ENCODE data around the gene KLHL29. TPM values are rescaled to one million over a fixed set of nuclear protein-coding genes. Genes with fewer than 3 reads are reported as not detected.
"Not testable (repeated sequence)": the region's sequence is repeated elsewhere in the genome, so short reads cannot be mapped to it uniquely, and the experiment has no call there.

The KLHL29 gene
- total RNA-seq, 3 donors from 2014 or later (not counting 1 experiment from before 2014, with no cell fraction given) = 0.24 to 0.43 (median 0.33) TPM

- H3K36me3 Mint-ChIP-seq = peaks cover 31% of the 10 kb centered on the region
- Histone ChIP-seq H3K4me1 (ENCODE audit: control insufficient read depth, insufficient read depth, low read length) (no peaks in the 10 kb centered on the region), H3K27ac (ENCODE audit: low read length) (no peak overlapping the region), H3K4me3 (ENCODE audit: low read length) (no peak overlapping the region), H3K36me3 (ENCODE audit: control insufficient read depth, insufficient read depth, low read length) (peaks cover 22% of the 10 kb centered on the region), H3K27me3 (ENCODE audit: control insufficient read depth, insufficient read depth, low read length) (no peaks in the 10 kb centered on the region), H3K9me3 (ENCODE audit: control insufficient read depth, insufficient read depth, low read length) (peaks cover 11% of the 10 kb centered on the region)
- 100% methylated on average over 2 of the region's 2 CpGs for WGBS (ENCODE audit: insufficient coverage)
- intact Hi-C loops (cut with micrococcal nuclease) = no loop called here
- H3K27ac Mint-ChIP-seq = no peak overlapping the region
- no peak for DNase-seq
- H3K9me3 Mint-ChIP-seq = peaks cover 6 to 13% of the 10 kb centered on the region in 2 donors
- TF ChIP-seq CTCF (IDR thresholded peaks at IDR 0.05) = no peak
- no peak overlapping the region for H3K4me3 Mint-ChIP-seq
- H3K4me1 Mint-ChIP-seq = peaks cover 7 to 44% of the 10 kb centered on the region in 2 donors
- no peak for ATAC-seq
- no peaks in the 10 kb centered on the region for H3K27me3 Mint-ChIP-seq (ENCODE audit: low read depth in 2 of 2)
These were observed 336.5 kb downstream of the KLHL29 start for GRCh38 chr2:23721454-23721826.

DNA sequence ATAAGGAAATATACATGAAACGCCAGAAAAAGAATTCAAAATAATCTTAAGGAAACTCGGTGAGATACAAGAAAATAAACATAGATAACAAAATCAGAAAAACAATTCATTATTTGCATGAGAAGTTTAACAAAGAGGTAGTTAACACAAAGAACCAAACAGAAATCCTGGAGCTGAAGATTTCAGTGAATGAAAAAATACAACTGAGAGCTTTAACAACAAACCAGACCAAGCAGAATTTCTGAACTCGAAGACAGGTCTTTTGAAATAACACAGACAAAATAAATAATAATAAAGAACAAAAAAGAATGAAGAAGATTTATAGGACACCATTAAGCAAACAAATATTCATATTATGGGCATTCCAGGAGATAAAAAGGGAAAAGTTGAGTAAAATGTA, 337.3 kb downstream of the KLHL29 start:
- H3K36me3 ChIP-seq (ENCODE audit: control insufficient read depth, insufficient read depth, low read length) = peaks cover 22% of the 10 kb centered on the region
- peaks cover 11% of the 10 kb centered on the region for H3K9me3 ChIP-seq (ENCODE audit: control insufficient read depth, insufficient read depth, low read length)
- H3K27ac ChIP-seq (ENCODE audit: low read length) = no peak overlapping the region
- ATAC-seq (no peak), DNase-seq (no peak)
- H3K4me1 ChIP-seq (ENCODE audit: control insufficient read depth, insufficient read depth, low read length) = no peaks in the 10 kb centered on the region
- no peaks in the 10 kb centered on the region for H3K27me3 ChIP-seq (ENCODE audit: control insufficient read depth, insufficient read depth, low read length)
- Mint-ChIP-seq H3K27me3 (ENCODE audit: low read depth in 2 of 2) (no peaks in the 10 kb centered on the region), H3K4me1 (peaks cover 7 to 36% of the 10 kb centered on the region in 2 donors), H3K4me3 (no peak overlapping the region), H3K9me3 (peaks cover 6 to 13% of the 10 kb centered on the region in 2 donors), H3K27ac (peak overlapping the region in 1 of 2 donors; percentile 16), H3K36me3 (peaks cover 31% of the 10 kb centered on the region)
- H3K4me3 ChIP-seq (ENCODE audit: low read length) = no peak overlapping the region
- intact Hi-C loops (cut with micrococcal nuclease) = no loop called here
- no CpG with 5 or more reads among the region's 3 CpGs for WGBS (ENCODE audit: insufficient coverage)
- no peak for TF ChIP-seq CTCF (IDR thresholded peaks at IDR 0.05)

DNA sequence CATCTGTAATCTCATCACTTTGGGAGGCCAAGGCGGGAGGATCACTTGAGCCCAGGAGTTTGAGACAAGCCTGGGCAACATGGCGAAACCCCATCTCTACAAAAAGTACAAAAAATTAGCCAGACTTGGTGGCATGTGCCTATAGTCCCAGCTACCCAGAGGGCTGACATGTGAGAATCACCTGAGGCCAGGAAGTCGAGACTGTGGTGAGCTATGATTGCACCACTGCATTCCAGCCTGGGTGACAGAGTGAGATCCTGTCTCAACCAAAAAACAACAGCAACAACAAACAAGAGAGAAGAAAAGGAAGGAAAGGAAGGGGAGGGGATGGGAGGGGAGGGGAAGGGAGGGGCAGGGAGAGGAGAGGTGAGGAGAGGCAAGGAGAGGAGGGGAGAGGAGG, 338.1 kb downstream of the KLHL29 start:
- ATAC-seq, H3K27ac Mint-ChIP-seq: not testable (repeated sequence)
- peaks cover 11% of the 10 kb centered on the region for H3K9me3 ChIP-seq (ENCODE audit: control insufficient read depth, insufficient read depth, low read length)

GRCh38 chr2:23734416-23734815, 349.4 kb downstream of the KLHL29 start:
- Mint-ChIP-seq H3K9me3 (peaks cover 2 to 3% of the 10 kb centered on the region in 2 donors), H3K27ac (no peak overlapping the region), H3K4me1 (peaks cover 11 to 16% of the 10 kb centered on the region in 2 donors), H3K36me3 (peaks cover 6% of the 10 kb centered on the region), H3K4me3 (no peak overlapping the region), H3K27me3 (ENCODE audit: low read depth in 2 of 2) (no peaks in the 10 kb centered on the region)
- H3K27ac ChIP-seq (ENCODE audit: low read length) = no peak overlapping the region
- DNase-seq = no peak
- intact Hi-C loops (cut with micrococcal nuclease) = no loop called here
- no peak overlapping the region for H3K4me3 ChIP-seq (ENCODE audit: low read length)
- TF ChIP-seq CTCF (IDR thresholded peaks at IDR 0.05) = no peak
- 83% methylated on average over 3 of the region's 3 CpGs for WGBS (ENCODE audit: insufficient coverage)
- H3K4me1 ChIP-seq (ENCODE audit: control insufficient read depth, insufficient read depth, low read length) = no peaks in the 10 kb centered on the region
- no peak for ATAC-seq
- H3K27me3 ChIP-seq (ENCODE audit: control insufficient read depth, insufficient read depth, low read length) = no peaks in the 10 kb centered on the region
- H3K9me3 ChIP-seq (ENCODE audit: control insufficient read depth, insufficient read depth, low read length) = no peaks in the 10 kb centered on the region
- peaks cover 2% of the 10 kb centered on the region for H3K36me3 ChIP-seq (ENCODE audit: control insufficient read depth, insufficient read depth, low read length)

More for the DNA sequence above, 338.1 kb downstream of the KLHL29 start:
- WGBS (ENCODE audit: insufficient coverage) = 100% methylated on average over 3 of the region's 3 CpGs
- peaks cover 31% of the 10 kb centered on the region for H3K36me3 Mint-ChIP-seq
- H3K4me1 Mint-ChIP-seq = peaks cover 7 to 29% of the 10 kb centered on the region in 2 donors
- DNase-seq; H3K4me3 ChIP-seq (ENCODE audit: low read length); H3K27ac ChIP-seq (ENCODE audit: low read length); H3K27me3 ChIP-seq (ENCODE audit: control insufficient read depth, insufficient read depth, low read length); H3K4me1 ChIP-seq (ENCODE audit: control insufficient read depth, insufficient read depth, low read length); intact Hi-C loops (cut with micrococcal nuclease); H3K27me3 Mint-ChIP-seq (ENCODE audit: low read depth in 2 of 2); H3K4me3 Mint-ChIP-seq: not testable (repeated sequence)
- H3K9me3 Mint-ChIP-seq = peaks cover 6 to 13% of the 10 kb centered on the region in 2 donors
- H3K36me3 ChIP-seq (ENCODE audit: control insufficient read depth, insufficient read depth, low read length) = peaks cover 22% of the 10 kb centered on the region

- H3K27me3 Mint-ChIP-seq (ENCODE audit: low read depth in 2 of 2); H3K4me3 ChIP-seq (ENCODE audit: low read length); H3K4me3 Mint-ChIP-seq; H3K27ac ChIP-seq (ENCODE audit: low read length); H3K27ac Mint-ChIP-seq; H3K9me3 Mint-ChIP-seq; H3K9me3 ChIP-seq (ENCODE audit: control insufficient read depth, insufficient read depth, low read length); intact Hi-C loops (cut with micrococcal nuclease); ATAC-seq; H3K27me3 ChIP-seq (ENCODE audit: control insufficient read depth, insufficient read depth, low read length); H3K36me3 Mint-ChIP-seq; DNase-seq; H3K4me1 ChIP-seq (ENCODE audit: control insufficient read depth, insufficient read depth, low read length); H3K36me3 ChIP-seq (ENCODE audit: control insufficient read depth, insufficient read depth, low read length): not testable (repeated sequence)
- H3K4me1 Mint-ChIP-seq = peaks cover 11 to 16% of the 10 kb centered on the region in 2 donors
- WGBS (ENCODE audit: insufficient coverage) = 96% methylated on average over 9 of the region's 9 CpGs
These were observed 351.8 kb downstream of the KLHL29 start for GRCh38 chr2:23736783-23737182.
